Measurements from ENCODE around the gene PTPRT.

PTPRT gene

GRCh38 chr20:42193119-42193518 lies 996.6 kb downstream of the PTPRT start:
- TF ChIP-seq POLR2A (IDR thresholded peaks at IDR 0.05; ENCODE audit: extremely low read depth, insufficient read length) (no peak), CTCF (IDR thresholded peaks at IDR 0.05; ENCODE audit: low read depth, low read length) (no peak), MAX (IDR thresholded peaks at IDR 0.05; ENCODE audit: low read depth, low read length) (no peak), MYC (IDR thresholded peaks at IDR 0.05; ENCODE audit: low read depth, low read length) (no peak)
- H3K4me3 ChIP-seq (ENCODE audit: low read depth, low read length), result no peak overlapping the region
- DNase-seq (ENCODE audit: low read depth), result no peak

- TF ChIP-seq MYC (IDR thresholded peaks at IDR 0.05; ENCODE audit: low read depth, low read length) (no peak), MAX (IDR thresholded peaks at IDR 0.05; ENCODE audit: low read depth, low read length) (no peak), CTCF (IDR thresholded peaks at IDR 0.05; ENCODE audit: low read depth, low read length) (no peak), POLR2A (IDR thresholded peaks at IDR 0.05; ENCODE audit: extremely low read depth, insufficient read length) (no peak)
- H3K4me3 ChIP-seq (ENCODE audit: low read depth, low read length), result no peak overlapping the region
- DNase-seq (ENCODE audit: low read depth), result peak; percentile 36
Observed at GRCh38 chr20:42192321-42192720, 997.4 kb downstream of the PTPRT start.

- DNase-seq (ENCODE audit: low read depth), result no peak
- peak; percentile 69 for TF ChIP-seq MAX (IDR thresholded peaks at IDR 0.05; ENCODE audit: low read depth, low read length)
- TF ChIP-seq CTCF (IDR thresholded peaks at IDR 0.05; ENCODE audit: low read depth, low read length), result no peak
- no peak overlapping the region for H3K4me3 ChIP-seq (ENCODE audit: low read depth, low read length)
Observed at GRCh38 chr20:42191140-42191860, 998.4 kb downstream of the PTPRT start.

GRCh38 chr20:42190084-42190483 lies 999.6 kb downstream of the PTPRT start:
- no peak for DNase-seq (ENCODE audit: low read depth)
- H3K4me3 ChIP-seq (ENCODE audit: low read depth, low read length), result no peak overlapping the region
- TF ChIP-seq MYC (IDR thresholded peaks at IDR 0.05; ENCODE audit: low read depth, low read length) (no peak), POLR2A (IDR thresholded peaks at IDR 0.05; ENCODE audit: extremely low read depth, insufficient read length) (no peak), MAX (IDR thresholded peaks at IDR 0.05; ENCODE audit: low read depth, low read length) (no peak), CTCF (IDR thresholded peaks at IDR 0.05; ENCODE audit: low read depth, low read length) (no peak)

- TF ChIP-seq MYC (IDR thresholded peaks at IDR 0.05; ENCODE audit: low read depth, low read length) (no peak), POLR2A (IDR thresholded peaks at IDR 0.05; ENCODE audit: extremely low read depth, insufficient read length) (no peak), MAX (IDR thresholded peaks at IDR 0.05; ENCODE audit: low read depth, low read length) (no peak), CTCF (IDR thresholded peaks at IDR 0.05; ENCODE audit: low read depth, low read length) (no peak)
- DNase-seq (ENCODE audit: low read depth), result no peak
- H3K4me3 ChIP-seq (ENCODE audit: low read depth, low read length), result no peak overlapping the region
Observed at GRCh38 chr20:42186337-42186736, 1003.4 kb downstream of the PTPRT start.

Measured in NB4 (cell line).